ENCODE measurements around the gene USP38. TPM values are rescaled to one million over a fixed set of nuclear protein-coding genes. Genes with fewer than 3 reads are reported as not detected.

The USP38 gene
- total RNA-seq: 6.7 TPM

- TF ChIP-seq, protein P1, sequence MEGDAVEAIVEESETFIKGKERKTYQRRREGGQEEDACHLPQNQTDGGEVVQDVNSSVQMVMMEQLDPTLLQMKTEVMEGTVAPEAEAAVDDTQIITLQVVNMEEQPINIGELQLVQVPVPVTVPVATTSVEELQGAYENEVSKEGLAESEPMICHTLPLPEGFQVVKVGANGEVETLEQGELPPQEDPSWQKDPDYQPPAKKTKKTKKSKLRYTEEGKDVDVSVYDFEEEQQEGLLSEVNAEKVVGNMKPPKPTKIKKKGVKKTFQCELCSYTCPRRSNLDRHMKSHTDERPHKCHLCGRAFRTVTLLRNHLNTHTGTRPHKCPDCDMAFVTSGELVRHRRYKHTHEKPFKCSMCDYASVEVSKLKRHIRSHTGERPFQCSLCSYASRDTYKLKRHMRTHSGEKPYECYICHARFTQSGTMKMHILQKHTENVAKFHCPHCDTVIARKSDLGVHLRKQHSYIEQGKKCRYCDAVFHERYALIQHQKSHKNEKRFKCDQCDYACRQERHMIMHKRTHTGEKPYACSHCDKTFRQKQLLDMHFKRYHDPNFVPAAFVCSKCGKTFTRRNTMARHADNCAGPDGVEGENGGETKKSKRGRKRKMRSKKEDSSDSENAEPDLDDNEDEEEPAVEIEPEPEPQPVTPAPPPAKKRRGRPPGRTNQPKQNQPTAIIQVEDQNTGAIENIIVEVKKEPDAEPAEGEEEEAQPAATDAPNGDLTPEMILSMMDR (IDR thresholded peaks at IDR 0.05): no peak
- Histone ChIP-seq H3K27ac (peak within 1 kb of the TSS; percentile 94 to 95), H3K36me3 (no peaks in the 10 kb centered on the region), H3K9me3 (no peaks in the 10 kb centered on the region), H3K27me3 (no peaks in the 10 kb centered on the region), H3K4me3 (peak within 1 kb of the TSS; percentile 77 to 80), H3K4me1 (peaks cover 6 to 23% of the 10 kb centered on the region in 2 donors)
- intact Hi-C loops (cut with DNase I): loop anchor here (1.0 to 10.0 kb wide), 3 partner anchors 329 to 1547 kb away; partner anchors contain the start of genes IL15 and SMARCA5
- DNase-seq (ENCODE audit: low spot score in 2 of 2): peak; percentile 66 to 95
Observed at GRCh38 chr4:143184503-143185252, at the start of gene USP38. Gene USP38, plus strand, starts transcription at chr4:143184917. Its CDS starts 534 bp downstream, at chr4:143185451.

DNA sequence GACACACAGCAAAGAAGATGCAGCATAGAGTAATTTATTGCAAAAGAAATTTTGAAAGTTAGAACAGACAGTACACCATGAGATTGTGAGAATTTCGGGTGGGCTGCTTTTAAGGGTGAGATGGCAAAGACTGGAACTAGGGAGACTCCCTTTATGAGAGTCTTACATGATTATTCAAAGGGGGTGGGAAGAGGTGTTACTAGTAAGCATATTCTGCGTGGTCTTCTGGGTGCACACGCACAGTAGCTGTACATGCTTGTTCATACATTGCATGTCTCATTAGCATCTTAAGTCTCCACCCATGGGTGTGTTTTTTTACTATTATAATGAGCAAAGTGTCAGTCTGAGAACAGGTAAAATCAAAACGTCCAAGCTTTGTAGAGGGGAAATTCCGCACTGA is 49.4 kb upstream of the USP38 start:
- H3K9me3 ChIP-seq: no peaks in the 10 kb centered on the region
- DNase-seq (ENCODE audit: low spot score in 2 of 2): no peak
- intact Hi-C loops (cut with DNase I): no loop called here
- no peaks in the 10 kb centered on the region for H3K4me1 ChIP-seq
- no peak overlapping the region for H3K27ac ChIP-seq
- H3K36me3 ChIP-seq: no peaks in the 10 kb centered on the region
- H3K4me3 ChIP-seq: no peak overlapping the region
- no peaks in the 10 kb centered on the region for H3K27me3 ChIP-seq
- TF ChIP-seq, protein P1 (IDR thresholded peaks at IDR 0.05): no peak

- Histone ChIP-seq H3K36me3 (no peaks in the 10 kb centered on the region), H3K4me3 (no peak overlapping the region), H3K4me1 (no peaks in the 10 kb centered on the region), H3K9me3 (peaks cover 0 to 16% of the 10 kb centered on the region in 2 donors), H3K27me3 (no peaks in the 10 kb centered on the region), H3K27ac (no peak overlapping the region)
- no peak for DNase-seq (ENCODE audit: low spot score in 2 of 2)
- intact Hi-C loops (cut with DNase I): no loop called here
- TF ChIP-seq, protein P1 (IDR thresholded peaks at IDR 0.05): no peak
Observed at GRCh38 chr4:143140696-143141095, 44.0 kb upstream of the USP38 start.

- TF ChIP-seq, protein P1 (IDR thresholded peaks at IDR 0.05): no peak
- H3K9me3 ChIP-seq: peaks cover 25 to 69% of the 10 kb centered on the region in 2 donors
- H3K4me3 ChIP-seq: no peak overlapping the region
- intact Hi-C loops (cut with DNase I): no loop called here
- H3K4me1 ChIP-seq: no peaks in the 10 kb centered on the region
- DNase-seq (ENCODE audit: low spot score in 2 of 2): no peak
- no peaks in the 10 kb centered on the region for H3K36me3 ChIP-seq
- no peaks in the 10 kb centered on the region for H3K27me3 ChIP-seq
- H3K27ac ChIP-seq: no peak overlapping the region
Observed at GRCh38 chr4:143148521-143148920, 36.2 kb upstream of the USP38 start.

GRCh38 chr4:143156853-143157252 is 27.9 kb upstream of the USP38 start:
- Histone ChIP-seq H3K4me1 (no peaks in the 10 kb centered on the region), H3K27me3 (no peaks in the 10 kb centered on the region), H3K9me3 (peaks cover 12 to 80% of the 10 kb centered on the region in 2 donors), H3K36me3 (no peaks in the 10 kb centered on the region), H3K27ac (no peak overlapping the region), H3K4me3 (no peak overlapping the region)
- intact Hi-C loops (cut with DNase I): no loop called here
- TF ChIP-seq, protein P1 (IDR thresholded peaks at IDR 0.05): no peak
- DNase-seq (ENCODE audit: low spot score in 2 of 2): no peak

All from ascending aorta (tissue), 2 donors.